Neural cell (in vitro differentiated cells): ENCODE results near the gene LRSAM1. TPM values are rescaled to one million over a fixed set of nuclear protein-coding genes. Genes with fewer than 3 reads are reported as not detected.

Experiments
- H2AFZ ChIP-seq: fragments of 200-600, 300-800 bp; sonication (generic), shearing (Covaris generic); 2 replicates; pipeline ENCODE4 v1.6.0; 2014; ENCODE audit warnings: low read depth, mild to moderate bottlenecking, antibody characterized with exemption, low read length, moderate library complexity
- H3F3A ChIP-seq: fragments of 200-600 bp; shearing (Covaris generic); 2 replicates; pipeline ENCODE4 v1.6.1; 2016; ENCODE audit warnings: mild to moderate bottlenecking, moderate library complexity, mixed read lengths, antibody characterized with exemption, low read length; ENCODE audit not compliant: insufficient read depth, poor library complexity, severe bottlenecking
- H3K27ac ChIP-seq: fragments of 200-600, 300-800 bp; sonication (generic), shearing (Covaris generic); 2 replicates; pipeline ENCODE4 v1.5.1; 2014; ENCODE audit warnings: mild to moderate bottlenecking, low read length, moderate library complexity
- H3K27me3 ChIP-seq: fragments of 300-800, 200-600 bp; sonication (generic), shearing (Covaris generic); 2 replicates; pipeline ENCODE4 v1.6.0; 2014; ENCODE audit warnings: mild to moderate bottlenecking, low read depth, low read length, moderate library complexity; ENCODE audit not compliant: insufficient read depth
- H3K36me3 ChIP-seq: fragments of 300-800, 200-600 bp; sonication (generic), shearing (Covaris generic); 2 replicates; pipeline ENCODE4 v1.5.1; 2014; ENCODE audit warnings: mild to moderate bottlenecking, antibody characterized with exemption, low read length, moderate library complexity; ENCODE audit not compliant: insufficient read depth
- H3K4me2 ChIP-seq: fragments of 300-800, 200-600 bp; sonication (generic), shearing (Covaris generic); 2 replicates; pipeline ENCODE4 v1.6.0; 2014; ENCODE audit warnings: mild to moderate bottlenecking, low read length
- H3K4me3 ChIP-seq: fragments of 300-800, 200-600 bp; sonication (generic), shearing (Covaris generic); 2 replicates; pipeline ENCODE4 v1.5.1; 2014; ENCODE audit warnings: mild to moderate bottlenecking, low read length, moderate library complexity
- H3K79me2 ChIP-seq: fragments of 200-600 bp; shearing (Covaris generic); replicated peaks from 2 replicates; pipeline ENCODE4 v1.6.0; 2014; ENCODE audit warnings: mild to moderate bottlenecking, low read length, moderate library complexity; ENCODE audit not compliant: insufficient read depth
- H3K9ac ChIP-seq: fragments of 300-800, 200-600 bp; sonication (generic), shearing (Covaris generic); 2 replicates; pipeline ENCODE4 v1.6.1; 2016; ENCODE audit warnings: mild to moderate bottlenecking, low read length, mixed read lengths
- H3K9me2 ChIP-seq: fragments of 200-600 bp; shearing (Covaris generic); 2 replicates; pipeline ENCODE4 v1.6.1; 2016; ENCODE audit warnings: mild to moderate bottlenecking, low read length, mixed read lengths; ENCODE audit not compliant: insufficient read depth
- H3K9me3 ChIP-seq: fragments of 200-600, 300-800 bp; sonication (generic), shearing (Covaris generic); 2 replicates; pipeline ENCODE4 v1.6.1; 2016; ENCODE audit warnings: mild to moderate bottlenecking, mixed run types, low read length, moderate library complexity, mixed read lengths
- H4K20me1 ChIP-seq: fragments of 200-600 bp; shearing (Covaris generic); 2 replicates; pipeline ENCODE4 v1.6.1; 2016; ENCODE audit warnings: mild to moderate bottlenecking, mixed run types; ENCODE audit not compliant: insufficient read depth
- EP300 ChIP-seq: fragments of 450-650 bp; conservative IDR thresholded peaks from 2 replicates; pipeline ENCODE4 v1.6.1; 2014; ENCODE audit warnings: antibody characterized with exemption, mild to moderate bottlenecking, moderate library complexity; ENCODE audit not compliant: poor library complexity, severe bottlenecking
- EZH2 ChIP-seq: fragments of 200-600, 300-800 bp; shearing (Covaris generic), sonication (generic); IDR thresholded peaks from 2 replicates; pipeline ENCODE4 v1.6.1; 2014; ENCODE audit warnings: antibody characterized with exemption, low read length, borderline replicate concordance, mild to moderate bottlenecking; ENCODE audit not compliant: insufficient read depth, poor library complexity, severe bottlenecking
- MXI1 ChIP-seq: fragments of 450-650 bp; conservative IDR thresholded peaks from 2 replicates; pipeline ENCODE4 v1.6.1; 2014; ENCODE audit warnings: antibody characterized with exemption, mild to moderate bottlenecking; ENCODE audit not compliant: poor library complexity, severe bottlenecking
- POLR2AphosphoS5 ChIP-seq: IDR thresholded peaks from 2 replicates; pipeline ENCODE4 v1.6.1; 2012
- RAD21 ChIP-seq: fragments of 450-650 bp; conservative IDR thresholded peaks from 2 replicates; pipeline ENCODE4 v1.6.1; 2014; ENCODE audit warnings: antibody characterized with exemption, mild to moderate bottlenecking, moderate library complexity
- SMC3 ChIP-seq: fragments of 450-650 bp; conservative IDR thresholded peaks from 2 replicates; pipeline ENCODE4 v1.6.1; 2014; ENCODE audit warnings: antibody characterized with exemption, mild to moderate bottlenecking, moderate library complexity; ENCODE audit not compliant: poor library complexity
- TAF1 ChIP-seq: IDR thresholded peaks from 2 replicates; pipeline ENCODE4 v1.6.1; 2012; ENCODE audit warnings: low read depth
- polyA plus RNA-seq: library from polyadenylated mRNA; depleted of rRNA; stranded (reverse); fragments of >200 nt; gene quantifications from 2 replicates; pipeline ENCODE4 v1.2.3, GENCODE V29; 2014
- small RNA-seq, 3 experiments: library from RNA; depleted of rRNA; stranded (forward); fragments of <200 nt; gene quantifications; one replicate each; pipeline ENCODE3, GENCODE V24; 2012
- TF ChIP-seq, protein P1 (sequence below): fragments of 450-650 bp; IDR thresholded peaks from 2 replicates; pipeline ENCODE4 v1.5.1; 2014; ENCODE audit warnings: antibody characterized with exemption, mild to moderate bottlenecking, moderate library complexity; ENCODE audit not compliant: poor library complexity, severe bottlenecking
- TF ChIP-seq, protein P2 (sequence below): IDR thresholded peaks from 2 replicates; pipeline ENCODE4 v1.6.1; 2012; ENCODE audit warnings: borderline replicate concordance

The LRSAM1 gene
- polyA plus RNA-seq, 1 donor from 2014 or later = 21.6 TPM

DNA sequence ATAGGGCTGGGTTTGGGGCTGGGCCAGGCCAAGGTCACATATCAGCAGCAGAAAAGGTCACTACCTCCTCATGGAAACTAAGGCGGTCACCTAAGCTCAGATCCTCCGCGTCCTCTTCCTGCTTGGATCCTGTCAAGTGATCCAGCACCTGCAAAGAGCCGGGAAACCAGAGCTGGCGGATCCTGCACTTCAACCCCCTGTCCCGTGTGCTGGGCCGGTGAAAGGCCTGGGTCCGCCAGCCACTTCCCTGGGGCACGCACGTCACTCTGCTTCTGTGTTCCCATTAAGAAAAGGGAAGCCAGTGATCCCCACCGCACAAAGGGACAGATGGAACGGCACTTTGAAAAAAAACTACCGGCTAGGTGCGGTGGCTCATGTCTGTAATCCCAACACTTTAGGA lies 99.4 kb downstream of the LRSAM1 start:
- TF ChIP-seq TAF1 = no peak
- TF ChIP-seq, protein P1, sequence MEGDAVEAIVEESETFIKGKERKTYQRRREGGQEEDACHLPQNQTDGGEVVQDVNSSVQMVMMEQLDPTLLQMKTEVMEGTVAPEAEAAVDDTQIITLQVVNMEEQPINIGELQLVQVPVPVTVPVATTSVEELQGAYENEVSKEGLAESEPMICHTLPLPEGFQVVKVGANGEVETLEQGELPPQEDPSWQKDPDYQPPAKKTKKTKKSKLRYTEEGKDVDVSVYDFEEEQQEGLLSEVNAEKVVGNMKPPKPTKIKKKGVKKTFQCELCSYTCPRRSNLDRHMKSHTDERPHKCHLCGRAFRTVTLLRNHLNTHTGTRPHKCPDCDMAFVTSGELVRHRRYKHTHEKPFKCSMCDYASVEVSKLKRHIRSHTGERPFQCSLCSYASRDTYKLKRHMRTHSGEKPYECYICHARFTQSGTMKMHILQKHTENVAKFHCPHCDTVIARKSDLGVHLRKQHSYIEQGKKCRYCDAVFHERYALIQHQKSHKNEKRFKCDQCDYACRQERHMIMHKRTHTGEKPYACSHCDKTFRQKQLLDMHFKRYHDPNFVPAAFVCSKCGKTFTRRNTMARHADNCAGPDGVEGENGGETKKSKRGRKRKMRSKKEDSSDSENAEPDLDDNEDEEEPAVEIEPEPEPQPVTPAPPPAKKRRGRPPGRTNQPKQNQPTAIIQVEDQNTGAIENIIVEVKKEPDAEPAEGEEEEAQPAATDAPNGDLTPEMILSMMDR = no peak
- TF ChIP-seq EZH2 = no peak
- no peak for TF ChIP-seq SMC3
- no peak for TF ChIP-seq RAD21
- TF ChIP-seq EP300 = no peak
- TF ChIP-seq, protein P2, sequence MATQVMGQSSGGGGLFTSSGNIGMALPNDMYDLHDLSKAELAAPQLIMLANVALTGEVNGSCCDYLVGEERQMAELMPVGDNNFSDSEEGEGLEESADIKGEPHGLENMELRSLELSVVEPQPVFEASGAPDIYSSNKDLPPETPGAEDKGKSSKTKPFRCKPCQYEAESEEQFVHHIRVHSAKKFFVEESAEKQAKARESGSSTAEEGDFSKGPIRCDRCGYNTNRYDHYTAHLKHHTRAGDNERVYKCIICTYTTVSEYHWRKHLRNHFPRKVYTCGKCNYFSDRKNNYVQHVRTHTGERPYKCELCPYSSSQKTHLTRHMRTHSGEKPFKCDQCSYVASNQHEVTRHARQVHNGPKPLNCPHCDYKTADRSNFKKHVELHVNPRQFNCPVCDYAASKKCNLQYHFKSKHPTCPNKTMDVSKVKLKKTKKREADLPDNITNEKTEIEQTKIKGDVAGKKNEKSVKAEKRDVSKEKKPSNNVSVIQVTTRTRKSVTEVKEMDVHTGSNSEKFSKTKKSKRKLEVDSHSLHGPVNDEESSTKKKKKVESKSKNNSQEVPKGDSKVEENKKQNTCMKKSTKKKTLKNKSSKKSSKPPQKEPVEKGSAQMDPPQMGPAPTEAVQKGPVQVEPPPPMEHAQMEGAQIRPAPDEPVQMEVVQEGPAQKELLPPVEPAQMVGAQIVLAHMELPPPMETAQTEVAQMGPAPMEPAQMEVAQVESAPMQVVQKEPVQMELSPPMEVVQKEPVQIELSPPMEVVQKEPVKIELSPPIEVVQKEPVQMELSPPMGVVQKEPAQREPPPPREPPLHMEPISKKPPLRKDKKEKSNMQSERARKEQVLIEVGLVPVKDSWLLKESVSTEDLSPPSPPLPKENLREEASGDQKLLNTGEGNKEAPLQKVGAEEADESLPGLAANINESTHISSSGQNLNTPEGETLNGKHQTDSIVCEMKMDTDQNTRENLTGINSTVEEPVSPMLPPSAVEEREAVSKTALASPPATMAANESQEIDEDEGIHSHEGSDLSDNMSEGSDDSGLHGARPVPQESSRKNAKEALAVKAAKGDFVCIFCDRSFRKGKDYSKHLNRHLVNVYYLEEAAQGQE = no peak
- no peak for TF ChIP-seq POLR2AphosphoS5
- TF ChIP-seq MXI1 = no peak
- Histone ChIP-seq H3K9me2 (no peaks in the 10 kb centered on the region), H3K36me3 (no peaks in the 10 kb centered on the region), H3K79me2 (no peaks in the 10 kb centered on the region), H3K9me3 (no peaks in the 10 kb centered on the region), H3F3A (no peaks in the 10 kb centered on the region), H3K4me3 (no peak overlapping the region), H2AFZ (no peak overlapping the region), H3K4me2 (no peak overlapping the region), H3K9ac (no peak overlapping the region), H3K27me3 (no peaks in the 10 kb centered on the region), H3K27ac (no peak overlapping the region), H4K20me1 (no peaks in the 10 kb centered on the region)

Small RNAs within 50 kb of the gene (small RNA-seq; reads per million reads assigned to genes)
- gene RF00019 = 0 to 1.2 (median 0) reads per million in 3 experiments
- 320 to 1,155 (median 639) reads per million in 3 experiments for gene SNORA65

Other genes with a start within 250 kb of the LRSAM1 start
- gene GARNL3, start 186.7 kb upstream of the LRSAM1 start, polyA plus RNA-seq = 20.0 and 43.8 TPM in 2 replicates
- gene SLC2A8, start 54.3 kb upstream of the LRSAM1 start, polyA plus RNA-seq = 10.2 and 24.0 TPM in 2 replicates
- gene ZNF79, start 27.1 kb upstream of the LRSAM1 start, polyA plus RNA-seq = 2.9 and 3.3 TPM in 2 replicates
- 839 and 862 TPM in 2 replicates for gene RPL12, start 104 bp upstream of the LRSAM1 start, polyA plus RNA-seq
- gene STXBP1, start 160.8 kb downstream of the LRSAM1 start, polyA plus RNA-seq = 42.5 and 66.2 TPM in 2 replicates